RKO (cell line): Measurements from ENCODE around the gene TMEM80.

Source experiments
- DNase-seq: peaks from one replicate; pipeline ENCODE4 v3.0.0-alpha.2; 2016; ENCODE audit warnings: low spot score

TMEM80 gene

GRCh38 chr11:746289-747157 is 50.9 kb downstream of the TMEM80 start:
- DNase-seq = peak; percentile 75

GRCh38 chr11:747158-748006 is 51.8 kb downstream of the TMEM80 start, which contains the start of gene TALDO1:
TALDO1 (plus strand) TSS chr11:747464; CDS start chr11:747482, 18 bp downstream.
- peak; percentile 90 for DNase-seq

GRCh38 chr11:748007-748359 is 52.4 kb downstream of the TMEM80 start:
- DNase-seq = no peak

DNA sequence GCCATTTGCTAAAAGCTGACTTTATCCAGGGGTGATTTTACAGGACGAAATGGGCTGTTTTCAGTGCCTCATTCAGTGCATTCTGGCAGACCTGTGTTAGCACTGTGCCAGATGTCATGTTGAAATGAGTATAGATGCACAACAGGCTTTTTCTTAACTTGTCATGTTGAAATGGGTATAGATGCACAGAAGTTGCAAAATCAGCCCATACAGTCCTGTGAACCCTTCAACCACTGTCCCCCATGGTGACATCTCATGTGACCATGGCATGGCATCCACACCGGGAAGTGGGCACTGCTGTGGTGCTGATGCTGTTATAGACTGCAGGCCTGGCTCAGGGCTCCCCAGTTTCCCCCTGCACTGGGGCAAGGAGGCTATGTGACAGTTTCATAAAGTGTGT is 54.1 kb downstream of the TMEM80 start:
- DNase-seq = no peak
